Esophagus squamous epithelium (tissue), 5 donors: Measurements from ENCODE around the gene ABHD17A. TPM values are rescaled to one million over a fixed set of nuclear protein-coding genes. Genes with fewer than 3 reads are reported as not detected.
"Not testable (repeated sequence)": the region's sequence is repeated elsewhere in the genome, so short reads cannot be mapped to it uniquely, and the experiment has no call there.

Experiments
- DNase-seq: peaks from one replicate; lab custom pipeline; 2025; lab: John Stamatoyannopoulos, UW
- H3K27ac ChIP-seq, 4 donors: fragments of 200-600 bp; sonication (generic); one replicate each; pipeline ENCODE4 v1.5.1; 2016 to 2019; ENCODE audit warnings: mild to moderate bottlenecking in 1 of 4
- H3K27me3 ChIP-seq, 4 donors: fragments of 200-600 bp; sonication (generic); 1 replicate in 3 of 4; 2 replicates in 1 of 4; pipeline versions ENCODE4 v1.5.1 to v1.6.0; 2017 to 2021; ENCODE audit warnings: antibody characterized with exemption in 1 of 4
- H3K36me3 ChIP-seq, 3 donors: fragments of 200-600 bp; sonication (generic); one replicate each; pipeline ENCODE4 v1.5.1; 2016 to 2019
- H3K4me1 ChIP-seq, 3 donors: fragments of 200-600 bp; sonication (generic); one replicate each; pipeline ENCODE4 v1.5.1; 2017 to 2019
- H3K4me3 ChIP-seq, 4 donors: fragments of 200-600 bp; sonication (generic); 1 replicate in 3 of 4; 2 replicates in 1 of 4; pipeline ENCODE4 v1.5.1; 2016 to 2019; ENCODE audit warnings: mild to moderate bottlenecking in 2 of 4, moderate library complexity in 1 of 4
- H3K9me3 ChIP-seq, 3 donors: fragments of 200-600 bp; sonication (generic); one replicate each; pipeline ENCODE4 v1.5.1; 2016 to 2019
- CTCF ChIP-seq, 6 experiments: fragments of 450-650 bp in 4 of 6; fragments of 200-600 bp in 2 of 6; sonication (generic) in 2 of 6; IDR thresholded peaks; one replicate each; pipeline ENCODE4 v1.5.1; 2016 to 2019; ENCODE audit warnings: antibody characterized with exemption in 6 of 6, mild to moderate bottlenecking in 4 of 6, moderate library complexity in 4 of 6
- POLR2A ChIP-seq, 4 donors: fragments of 450-650 bp; IDR thresholded peaks; one replicate each; pipeline ENCODE4 v1.6.1; 2017; ENCODE audit warnings: antibody characterized with exemption in 4 of 4, mild to moderate bottlenecking in 4 of 4, moderate library complexity in 3 of 4
- WGBS, 2 donors: methylation state at CpG; one replicate each; pipeline ENCODE4 v1.1.5; 2018; 5-methylcytosine and 5-hydroxymethylcytosine counted together
- intact Hi-C: fragments of 100-400 bp; cut with DNase I; formaldehyde crosslinking; loops from one replicate; pipeline ENCODE4 v1.15.0; 2022
- total RNA-seq, 4 donors: library from RNA; depleted of rRNA; stranded (reverse); fragments of >200 nt; gene quantifications; one replicate each; pipeline ENCODE4 v1.1.0, GENCODE V29; 2016
- donor health status: DM: yes; HTN: yes; CAD: no.

The ABHD17A gene
- total RNA-seq, 4 donors from 2014 or later: 78.4 to 91.7 (median 82.9) TPM

- DNase-seq: no peak
- no peak for TF ChIP-seq CTCF (IDR thresholded peaks at IDR 0.05)
- TF ChIP-seq POLR2A (IDR thresholded peaks at IDR 0.05): no peak
- Histone ChIP-seq H3K4me1 (peaks cover 44 to 67% (median 51%) of the 10 kb centered on the region in 3 donors), H3K27me3 (no peaks in the 10 kb centered on the region), H3K36me3 (peaks cover 0 to 25% (median 6%) of the 10 kb centered on the region in 3 donors), H3K27ac (peak overlapping the region; percentile 26 to 96 (median 81)), H3K4me3 (peak overlapping the region in 2 of 4 donors; percentile 28 to 98), H3K9me3 (no peaks in the 10 kb centered on the region)
- intact Hi-C loops: no loop called here
- 60 to 86% methylated on average over 1 of the region's 35 CpGs for WGBS, 2 donors
Observed at GRCh38 chr19:1880611-1881392, 4.5 kb downstream of the ABHD17A start.

GRCh38 chr19:1879982-1880381 lies 5.3 kb downstream of the ABHD17A start:
- DNase-seq, H3K9me3 ChIP-seq, H3K27me3 ChIP-seq, intact Hi-C loops, H3K4me3 ChIP-seq, H3K27ac ChIP-seq: not testable (repeated sequence)
- WGBS, 2 donors: 80% methylated on average over 4 of the region's 17 CpGs; no CpG with 5 or more reads in 1 of the 2 donors
- H3K36me3 ChIP-seq: peaks cover 0 to 25% (median 6%) of the 10 kb centered on the region in 3 donors
- peaks cover 44 to 69% (median 56%) of the 10 kb centered on the region in 3 donors for H3K4me1 ChIP-seq

GRCh38 chr19:1878583-1878982 lies 6.7 kb downstream of the ABHD17A start:
- WGBS, 2 donors: 60% methylated on average over 2 of the region's 8 CpGs; no CpG with 5 or more reads in 1 of the 2 donors
- DNase-seq, H3K9me3 ChIP-seq, intact Hi-C loops, H3K4me3 ChIP-seq, H3K27ac ChIP-seq, H3K27me3 ChIP-seq: not testable (repeated sequence)
- Histone ChIP-seq H3K36me3 (peaks cover 0 to 25% (median 6%) of the 10 kb centered on the region in 3 donors), H3K4me1 (peaks cover 46 to 72% (median 57%) of the 10 kb centered on the region in 3 donors)

GRCh38 chr19:1877280-1877660 lies 8.0 kb downstream of the ABHD17A start:
- WGBS, 2 donors: no CpG with 5 or more reads among the region's 47 CpGs
- H3K27ac ChIP-seq, H3K9me3 ChIP-seq, H3K27me3 ChIP-seq, intact Hi-C loops, DNase-seq: not testable (repeated sequence)
- H3K4me1 ChIP-seq: peaks cover 49 to 72% (median 57%) of the 10 kb centered on the region in 3 donors
- H3K36me3 ChIP-seq: peaks cover 0 to 34% (median 6%) of the 10 kb centered on the region in 3 donors
- H3K4me3 ChIP-seq: peak overlapping the region in 3 of 4 donors; percentile 96 to 99 (median 96)

GRCh38 chr19:1876496-1877279 lies 8.6 kb downstream of the ABHD17A start:
- WGBS, 2 donors: 33 to 83% methylated on average over 10 to 11 of the region's 53 CpGs
- H3K9me3 ChIP-seq, H3K27me3 ChIP-seq, intact Hi-C loops, DNase-seq: not testable (repeated sequence)
- Histone ChIP-seq H3K4me3 (peak overlapping the region; percentile 69 to 99 (median 96)), H3K27ac (peak overlapping the region; percentile 93 to 98 (median 96)), H3K36me3 (peaks cover 0 to 40% (median 6%) of the 10 kb centered on the region in 3 donors), H3K4me1 (peaks cover 49 to 72% (median 53%) of the 10 kb centered on the region in 3 donors)

GRCh38 chr19:1875646-1876495 lies 9.4 kb downstream of the ABHD17A start:
- Histone ChIP-seq H3K27me3 (no peaks in the 10 kb centered on the region), H3K4me1 (peaks cover 47 to 71% (median 48%) of the 10 kb centered on the region in 3 donors), H3K4me3 (peak overlapping the region; percentile 69 to 99 (median 96)), H3K36me3 (peaks cover 0 to 46% (median 4%) of the 10 kb centered on the region in 3 donors), H3K27ac (peak overlapping the region; percentile 93 to 98 (median 96)), H3K9me3 (no peaks in the 10 kb centered on the region)
- WGBS, 2 donors: 0% methylated on average over 1 to 2 of the region's 87 CpGs
- intact Hi-C loops: no loop called here
- no peak for DNase-seq
- TF ChIP-seq CTCF (IDR thresholded peaks at IDR 0.05) (peak in 1 of 6 experiments; percentile 36), POLR2A (IDR thresholded peaks at IDR 0.05) (peak in 3 of 4 donors; percentile 89 to 95 (median 92))

- H3K27me3 ChIP-seq, H3K9me3 ChIP-seq, intact Hi-C loops, DNase-seq: not testable (repeated sequence)
- 2 to 3% methylated on average over 7 to 9 of the region's 11 CpGs for WGBS, 2 donors
- Histone ChIP-seq H3K4me1 (peaks cover 41 to 65% (median 42%) of the 10 kb centered on the region in 3 donors), H3K4me3 (peak overlapping the region; percentile 69 to 99 (median 96)), H3K36me3 (peaks cover 0 to 46% (median 0%) of the 10 kb centered on the region in 3 donors), H3K27ac (peak overlapping the region; percentile 93 to 98 (median 96))
Observed at GRCh38 chr19:1875265-1875645, 10.0 kb downstream of the ABHD17A start.
